K562 (cell line): ENCODE results near the gene ZNF333. TPM values are rescaled to one million over a fixed set of nuclear protein-coding genes. Genes with fewer than 3 reads are reported as not detected.

Experiments
- ATAC-seq: fragments of 200-7000 bp; cut with Tn5 transposase; 3 replicates; pipeline ENCODE4 v1.9.1; 2020; ENCODE audit warnings: moderate library complexity
- BruUV-seq: library from RNA; stranded (reverse); fragments of 400-500 nt; replicated peaks from 2 replicates; lab custom pipeline; 2021; lab: Mats Ljungman, UMichigan
- CTCF ChIA-PET: fragments of 300-600 bp; formaldehyde crosslinking; extraction: SDS; loops from one replicate; lab custom pipeline; 2021; ENCODE audit warnings: low intra/inter-chr PET ratio; lab: Yijun Ruan, JAX
- POLR2A ChIA-PET: fragments of 300-600, 350-650 bp; sonication (Branson Sonifier 250); formaldehyde crosslinking; extraction: SDS; loops from one replicate; lab custom pipeline; 2021; ENCODE audit warnings: antibody characterized with exemption, inconsistent platforms; lab: Yijun Ruan, JAX
- DNase-seq, 4 experiments: peaks; one replicate each; pipeline versions ENCODE4 v3.0.0 to v3.0.0-alpha.2; 2011 to 2018; ENCODE audit warnings: low spot score in 3 of 4, mixed read lengths in 3 of 4; ENCODE audit errors: extremely low read depth in 1 of 4
- FAIRE-seq: peaks from 2 replicates; lab custom pipeline; 2011; peaks lifted over from hg19 to GRCh38; lab: Jason Lieb, UNC
- H2AFZ ChIP-seq: 2 replicates; pipeline ENCODE4 v1.6.0; 2011; ENCODE audit warnings: low read depth, low read length, control low read depth, inconsistent platforms
- H3K27ac ChIP-seq: fragments of 200-600 bp; 3 replicates; pipeline ENCODE4 v1.8.0; 2011; ENCODE audit warnings: low read depth, mild to moderate bottlenecking, control low read depth, inconsistent platforms, low read length, moderate library complexity, mixed read lengths; ENCODE audit errors: extremely low read depth
- H3K27me3 ChIP-seq, 2 experiments: fragments of 300-600 bp in 1 of 2; 2 replicates in 1 of 2; 3 replicates in 1 of 2; pipeline versions ENCODE4 v1.6.0 to v1.8.0; 2011; ENCODE audit warnings: inconsistent platforms in 2 of 2, low read length in 2 of 2, mild to moderate bottlenecking in 1 of 2, mixed read lengths in 1 of 2, moderate library complexity in 1 of 2; ENCODE audit not compliant: control insufficient read depth in 2 of 2, insufficient read depth in 2 of 2
- H3K36me3 ChIP-seq: fragments of 300-600 bp; 3 replicates; pipeline ENCODE4 v1.8.0; 2011; ENCODE audit warnings: mild to moderate bottlenecking, low read length, inconsistent platforms; ENCODE audit not compliant: control insufficient read depth, insufficient read depth
- H3K4me1 ChIP-seq, 2 experiments: fragments of 200-600 bp in 1 of 2; replicated peaks in 1 of 2; 2 replicates in 1 of 2; 3 replicates in 1 of 2; pipeline versions ENCODE4 v1.5.1 to v1.8.0; 2011; ENCODE audit warnings: inconsistent platforms in 2 of 2, low read length in 2 of 2, mild to moderate bottlenecking in 1 of 2, mixed read lengths in 1 of 2, moderate library complexity in 1 of 2; ENCODE audit not compliant: control insufficient read depth in 2 of 2, insufficient read depth in 2 of 2
- H3K4me2 ChIP-seq: 2 replicates; pipeline ENCODE4 v1.6.1; 2011; ENCODE audit warnings: low read length, control low read depth, inconsistent platforms, mixed read lengths; ENCODE audit not compliant: insufficient read depth
- H3K4me3 ChIP-seq: fragments of 200-600 bp; sonication (generic), shearing (Covaris generic); 2 replicates; pipeline ENCODE4 v1.5.1; 2016; ENCODE audit warnings: control low read depth, inconsistent platforms
- H3K79me2 ChIP-seq: fragments of 200-600 bp; 3 replicates; pipeline ENCODE4 v1.8.0; 2011; ENCODE audit warnings: low read length, inconsistent platforms; ENCODE audit not compliant: control insufficient read depth, insufficient read depth
- H3K9ac ChIP-seq, 2 experiments: 2 replicates each; pipeline versions ENCODE4 v1.6.0 to v1.6.1; 2011; ENCODE audit warnings: low read depth in 2 of 2, low read length in 2 of 2, control low read depth in 1 of 2, inconsistent platforms in 1 of 2, mild to moderate bottlenecking in 1 of 2, mixed read lengths in 1 of 2; ENCODE audit not compliant: insufficient read depth in 1 of 2
- H3K9me1 ChIP-seq: one replicate; pipeline ENCODE4 v1.6.0; 2011; ENCODE audit warnings: inconsistent platforms, mild to moderate bottlenecking, low read length, moderate library complexity; ENCODE audit not compliant: control insufficient read depth, insufficient read depth
- H3K9me3 ChIP-seq: replicated peaks from 2 replicates; pipeline ENCODE4 v1.5.1; 2011; ENCODE audit warnings: low read depth, low read length, inconsistent platforms; ENCODE audit not compliant: control insufficient read depth, insufficient read depth
- H4K20me1 ChIP-seq: replicated peaks from 2 replicates; pipeline ENCODE4 v1.6.1; 2011; ENCODE audit warnings: low read length, inconsistent platforms, mixed read lengths; ENCODE audit not compliant: control insufficient read depth, insufficient read depth
- CBFA2T3 ChIP-seq: fragments of 450-650 bp; IDR thresholded peaks from 2 replicates; pipeline ENCODE4 v1.6.1; 2017
- FOXJ2 ChIP-seq: fragments of 200-800 bp; sonication (Bioruptor generic); IDR thresholded peaks from 2 replicates; pipeline ENCODE4 v1.6.1; 2016; ENCODE audit warnings: missing genetic modification characterization, missing compliant biosample characterization
- HNRNPUL1 ChIP-seq: fragments of 200-400 bp; formaldehyde crosslinking; IDR thresholded peaks from 2 replicates; pipeline ENCODE4 v1.6.1; 2017; ENCODE audit warnings: low read length
- RBM25 ChIP-seq: fragments of 200-400 bp; formaldehyde crosslinking; IDR thresholded peaks from 2 replicates; pipeline ENCODE4 v1.6.1; 2018; ENCODE audit warnings: low read length, low read depth, moderate library complexity; ENCODE audit not compliant: severe bottlenecking
- SMARCA5 ChIP-seq: fragments of 450-650 bp; IDR thresholded peaks from 2 replicates; pipeline ENCODE4 v1.6.1; 2016
- SRF ChIP-seq, 2 experiments: fragments of 250-450, 450-650 bp in 1 of 2; sonication (Bioruptor Pico) in 1 of 2; sonication (generic) in 1 of 2; formaldehyde crosslinking; IDR thresholded peaks; 2 replicates each; pipeline versions ENCODE4 v1.5.0 to v1.5.1; 2020 to 2022; ENCODE audit warnings: mild to moderate bottlenecking in 1 of 2, missing genetic modification reagents in 1 of 2
- TRIM28 ChIP-seq: fragments of 450-650 bp; IDR thresholded peaks from 2 replicates; pipeline ENCODE4 v1.6.1; 2017
- ZBTB40 ChIP-seq, 2 experiments: fragments of 450-650 bp in 1 of 2; sonication (generic) in 1 of 2; formaldehyde crosslinking in 1 of 2; IDR thresholded peaks; 2 replicates each; pipeline versions ENCODE4 v1.7.1 to v1.9.0; 2016 to 2022; ENCODE audit warnings: inconsistent platforms in 1 of 2, mild to moderate bottlenecking in 1 of 2, missing genetic modification reagents in 1 of 2
- ZNF277 ChIP-seq: fragments of 250-450 bp; sonication (Bioruptor Pico); IDR thresholded peaks from 2 replicates; pipeline ENCODE4 v1.8.0; 2022; ENCODE audit warnings: inconsistent platforms, mild to moderate bottlenecking, moderate library complexity, borderline replicate concordance
- ZNF280A ChIP-seq: fragments of 450-650 bp; IDR thresholded peaks from 2 replicates; pipeline ENCODE4 v1.6.1; 2018; ENCODE audit warnings: mild to moderate bottlenecking, low read depth; ENCODE audit not compliant: partially characterized antibody
- WGBS: fragments of 100-300 bp; shearing (Covaris generic); methylation state at CpG from one replicate; pipeline ENCODE4 v1.1.6; 2016; ENCODE audit warnings: low coverage, mixed read lengths; ENCODE audit not compliant: insufficient coverage; ENCODE audit errors: missing lambda C conversion rate; 5-methylcytosine and 5-hydroxymethylcytosine counted together
- in situ Hi-C: fragments of 300-500 bp; cut with MboI; formaldehyde crosslinking; loops from 4 replicates; pipeline ENCODE4 v1.15.0; 2018; ENCODE audit warnings: inconsistent platforms, mixed read lengths
- intact Hi-C: fragments of 100-400 bp; cut with micrococcal nuclease; formaldehyde crosslinking; loops from 2 replicates; pipeline ENCODE4 v1.14.2; 2022
- polyA plus RNA-seq, 8 experiments: library from polyadenylated mRNA; depleted of rRNA in 4 of 8; stranded (reverse) in 5 of 8; unstranded in 3 of 8; fragments of >200 nt; fragmentation: Nextera tagmentation in 2 of 8; fragmentation: Illumina TruSeq in 1 of 8; extraction: Ambion mirVana in 2 of 8; extraction: Trizol in 1 of 8; gene quantifications; 2 replicates each; pipeline versions ENCODE4 v1.2.1 to v1.2.3, GENCODE V29; 2011 to 2014; ENCODE audit warnings: inconsistent platforms in 1 of 8, missing spikeins in 1 of 8
- total RNA-seq, 7 experiments: library from RNA; depleted of rRNA in 6 of 7; stranded (reverse); fragments of >200 nt in 6 of 7; fragmentation: Illumina TruSeq in 2 of 7; extraction: Trizol in 2 of 7; gene quantifications; 2 replicates each; pipeline versions ENCODE4 v1.2.1 to v1.2.3, GENCODE V29; 2011 to 2021; ENCODE audit warnings: low replicate concordance in 1 of 7

The ZNF333 gene
- total and polyA plus RNA-seq, 9 of the 15 experiments (the other 6 are each of a cell fraction or from before 2014, with no cell fraction given) = 2.8 to 10.3 (median 6.3) TPM

- H2AFZ ChIP-seq = no peak overlapping the region
- no peak overlapping the region for H3K27ac ChIP-seq
- ATAC-seq (no peak), FAIRE-seq (no peak), DNase-seq (no peak)
- H3K27me3 ChIP-seq = no peaks in the 10 kb centered on the region
- no peaks in the 10 kb centered on the region for H3K4me1 ChIP-seq
- in situ Hi-C loops = no loop called here
- peaks cover 23% of the 10 kb centered on the region for H3K9me3 ChIP-seq
- 61% methylated on average over 18 of the region's 18 CpGs for WGBS
- ChIA-PET CTCF (no interaction called here), POLR2A (no interaction called here)
- intact Hi-C loops = no loop called here
- no peak overlapping the region for H3K4me3 ChIP-seq
- BruUV-seq = no TSS peak
- no peaks in the 10 kb centered on the region for H4K20me1 ChIP-seq
- H3K79me2 ChIP-seq = no peaks in the 10 kb centered on the region
- peaks cover 14% of the 10 kb centered on the region; the same call in 2 of the 3 replicates for H3K36me3 ChIP-seq
- H3K9me1 ChIP-seq = no peaks in the 10 kb centered on the region
- H3K4me2 ChIP-seq = no peak overlapping the region
- H3K9ac ChIP-seq = no peak overlapping the region
- TF ChIP-seq TRIM28 (peak; percentile 99), SMARCA5 (0 out of 2 replicates have a peak, but pooled peaks have one; percentile 25), RBM25 (peak; percentile 63), FOXJ2 (tag) (no peak), ZNF277 (CRISPR knock-in tag) (no peak), HNRNPUL1 (no peak), ZNF280A (peak; percentile 98), CBFA2T3 (no peak), SRF (CRISPR knock-in tag; IDR thresholded peaks at IDR 0.05) (no peak), ZBTB40 (IDR thresholded peaks at IDR 0.05) (0 out of 2 replicates have a peak, but pooled peaks have one; percentile 38), ZBTB40 (CRISPR knock-in tag; IDR thresholded peaks at IDR 0.05) (no peak)
Observed at GRCh38 chr19:14718522-14719116, 28.8 kb downstream of the ZNF333 start.
